ENCODE results near the gene WDR20.
"Not testable (repeated sequence)": the region's sequence is repeated elsewhere in the genome, so short reads cannot be mapped to it uniquely, and the experiment has no call there.

Gene WDR20

GRCh38 chr14:102158797-102159196 lies 19.1 kb downstream of the WDR20 start:
- no peak overlapping the region for H3K4me3 ChIP-seq (ENCODE audit: low read depth, low read length)
- DNase-seq (ENCODE audit: low read depth) = no peak

GRCh38 chr14:102159841-102160240 lies 20.1 kb downstream of the WDR20 start:
- H3K4me3 ChIP-seq (ENCODE audit: low read depth, low read length) = no peak overlapping the region

GRCh38 chr14:102162487-102162886 lies 22.8 kb downstream of the WDR20 start:
- no peak overlapping the region for H3K4me3 ChIP-seq (ENCODE audit: low read depth, low read length)
- no peak for DNase-seq (ENCODE audit: low read depth)

More at GRCh38 chr14:102159841-102160240, 20.1 kb downstream of the WDR20 start:
- DNase-seq (ENCODE audit: low read depth) = no peak

GRCh38 chr14:102164241-102164641 lies 24.5 kb downstream of the WDR20 start:
- DNase-seq (ENCODE audit: low read depth) = no peak
- H3K4me3 ChIP-seq (ENCODE audit: low read depth, low read length) = no peak overlapping the region

GRCh38 chr14:102164965-102165364 lies 25.3 kb downstream of the WDR20 start:
- no peak overlapping the region for H3K4me3 ChIP-seq (ENCODE audit: low read depth, low read length)
- no peak for DNase-seq (ENCODE audit: low read depth)

- no peak for DNase-seq (ENCODE audit: low read depth)
- no peak overlapping the region for H3K4me3 ChIP-seq (ENCODE audit: low read depth, low read length)
These were observed 30.4 kb downstream of the WDR20 start for GRCh38 chr14:102170061-102170460.

- no peak for DNase-seq (ENCODE audit: low read depth)
- no peak overlapping the region for H3K4me3 ChIP-seq (ENCODE audit: low read depth, low read length)
These were observed 31.7 kb downstream of the WDR20 start for GRCh38 chr14:102171173-102172020.

- H3K4me3 ChIP-seq (ENCODE audit: low read depth, low read length); DNase-seq (ENCODE audit: low read depth): not testable (repeated sequence)
These were observed 32.2 kb downstream of the WDR20 start for GRCh38 chr14:102172021-102172272.

GRCh38 chr14:102172721-102173120 lies 33.0 kb downstream of the WDR20 start:
- not testable (repeated sequence) for H3K4me3 ChIP-seq (ENCODE audit: low read depth, low read length); DNase-seq (ENCODE audit: low read depth)

- H3K4me3 ChIP-seq (ENCODE audit: low read depth, low read length) = no peak overlapping the region
- DNase-seq (ENCODE audit: low read depth) = no peak
These were observed 37.5 kb downstream of the WDR20 start for GRCh38 chr14:102177161-102177560.

- no peak for DNase-seq (ENCODE audit: low read depth)
- H3K4me3 ChIP-seq (ENCODE audit: low read depth, low read length) = no peak overlapping the region
These were observed 39.1 kb downstream of the WDR20 start for GRCh38 chr14:102178806-102179205.

GRCh38 chr14:102180248-102180998 lies 40.7 kb downstream of the WDR20 start:
- H3K4me3 ChIP-seq (ENCODE audit: low read depth, low read length) = no peak overlapping the region
- no peak for DNase-seq (ENCODE audit: low read depth)

- no peak overlapping the region for H3K4me3 ChIP-seq (ENCODE audit: low read depth, low read length)
- DNase-seq (ENCODE audit: low read depth) = no peak
These were observed 41.5 kb downstream of the WDR20 start for GRCh38 chr14:102181187-102181586.

GRCh38 chr14:102182190-102182589 lies 42.5 kb downstream of the WDR20 start:
- DNase-seq (ENCODE audit: low read depth) = peak; percentile 19
- H3K4me3 ChIP-seq (ENCODE audit: low read depth, low read length) = no peak overlapping the region

- DNase-seq (ENCODE audit: low read depth) = no peak
- no peak overlapping the region for H3K4me3 ChIP-seq (ENCODE audit: low read depth, low read length)
These were observed 43.4 kb downstream of the WDR20 start for GRCh38 chr14:102182936-102183619.

- no peak for DNase-seq (ENCODE audit: low read depth)
- H3K4me3 ChIP-seq (ENCODE audit: low read depth, low read length) = no peak overlapping the region
These were observed 44.2 kb downstream of the WDR20 start for GRCh38 chr14:102183886-102184285.

- no peak for DNase-seq (ENCODE audit: low read depth)
These were observed 44.8 kb downstream of the WDR20 start for GRCh38 chr14:102184316-102185035.

GRCh38 chr14:102185360-102185759 lies 45.7 kb downstream of the WDR20 start:
- H3K4me3 ChIP-seq (ENCODE audit: low read depth, low read length) = no peak overlapping the region
- DNase-seq (ENCODE audit: low read depth) = no peak

More at GRCh38 chr14:102184316-102185035, 44.8 kb downstream of the WDR20 start:
- no peak overlapping the region for H3K4me3 ChIP-seq (ENCODE audit: low read depth, low read length)

GRCh38 chr14:102187044-102187443 lies 47.3 kb downstream of the WDR20 start:
- no peak overlapping the region for H3K4me3 ChIP-seq (ENCODE audit: low read depth, low read length)
- peak; percentile 51 for DNase-seq (ENCODE audit: low read depth)

GRCh38 chr14:102187568-102188001 lies 47.9 kb downstream of the WDR20 start:
- no peak overlapping the region for H3K4me3 ChIP-seq (ENCODE audit: low read depth, low read length)
- DNase-seq (ENCODE audit: low read depth) = no peak
